H1 (cell line): ENCODE data around the gene EFCAB8.

Source experiments
- CBX5 ChIP-seq: fragments of 300-800, 300-1000 bp; sonication (generic); IDR thresholded peaks from 2 replicates; pipeline ENCODE4 v1.7.1; 2016; ENCODE audit warnings: antibody characterized with exemption, low read length, low read depth
- EGR1 ChIP-seq: IDR thresholded peaks from 2 replicates; pipeline ENCODE4 v1.6.1; 2011; ENCODE audit warnings: low read depth, low read length, borderline replicate concordance
- EP300 ChIP-seq, 2 experiments: IDR thresholded peaks; 1 replicate in 1 of 2; 2 replicates in 1 of 2; pipeline ENCODE4 v1.6.1; 2011 to 2012; ENCODE audit warnings: low read depth in 2 of 2, low read length in 2 of 2, mild to moderate bottlenecking in 2 of 2, borderline replicate concordance in 1 of 2, inconsistent platforms in 1 of 2, moderate library complexity in 1 of 2
- EZH2 ChIP-seq: fragments of 200-600 bp; sonication (generic); IDR thresholded peaks from 2 replicates; pipeline ENCODE4 v1.7.1; 2012; ENCODE audit warnings: low read depth, mild to moderate bottlenecking, moderate library complexity, low read length, inconsistent platforms; ENCODE audit not compliant: severe bottlenecking
- FOSL1 ChIP-seq: IDR thresholded peaks from 2 replicates; pipeline ENCODE4 v1.6.1; 2011; ENCODE audit warnings: mild to moderate bottlenecking, low read depth, low read length, moderate library complexity; ENCODE audit not compliant: insufficient read depth
- GABPA ChIP-seq: IDR thresholded peaks from 2 replicates; pipeline ENCODE4 v1.6.1; 2011; ENCODE audit warnings: mild to moderate bottlenecking, low read length, moderate library complexity, borderline replicate concordance; ENCODE audit not compliant: insufficient read depth
- HDAC6 ChIP-seq: IDR thresholded peaks from one replicate; pipeline ENCODE4 v1.7.1; 2012; ENCODE audit warnings: low read depth, mild to moderate bottlenecking, inconsistent platforms, low read length, moderate library complexity
- POLR2A ChIP-seq, 2 experiments: IDR thresholded peaks; 1 replicate in 1 of 2; 2 replicates in 1 of 2; pipeline ENCODE4 v1.6.1; 2011; ENCODE audit warnings: low read depth in 2 of 2, low read length in 2 of 2, mild to moderate bottlenecking in 2 of 2; ENCODE audit errors: control extremely low read depth in 1 of 2
- SUZ12 ChIP-seq: fragments of 200-600 bp; sonication (generic); IDR thresholded peaks from 2 replicates; pipeline ENCODE4 v1.6.1; 2012; ENCODE audit warnings: mild to moderate bottlenecking, inconsistent platforms, low read length, moderate library complexity, mixed read lengths
- TF ChIP-seq, protein P1 (sequence below), 3 experiments: IDR thresholded peaks; 1 replicate in 2 of 3; 2 replicates in 1 of 3; pipeline versions ENCODE4 v1.5.1 to v1.6.1; 2011; ENCODE audit warnings: low read length in 3 of 3, mild to moderate bottlenecking in 3 of 3, inconsistent platforms in 2 of 3, low read depth in 1 of 3, moderate library complexity in 1 of 3; ENCODE audit not compliant: insufficient read depth in 1 of 3; ENCODE audit errors: control extremely low read depth in 1 of 3
- TF ChIP-seq, protein P2 (sequence below): IDR thresholded peaks from 2 replicates; pipeline ENCODE4 v1.6.1; 2012; ENCODE audit warnings: inconsistent platforms
- TF ChIP-seq, protein P3 (sequence below): IDR thresholded peaks from 2 replicates; pipeline ENCODE4 v1.6.1; 2011; ENCODE audit warnings: low read length, improper control_type of control experiment

GRCh38 chr20:32908334-32909292 lies 49.9 kb downstream of the EFCAB8 start:
- TF ChIP-seq EZH2 = no peak
- TF ChIP-seq, protein P1, sequence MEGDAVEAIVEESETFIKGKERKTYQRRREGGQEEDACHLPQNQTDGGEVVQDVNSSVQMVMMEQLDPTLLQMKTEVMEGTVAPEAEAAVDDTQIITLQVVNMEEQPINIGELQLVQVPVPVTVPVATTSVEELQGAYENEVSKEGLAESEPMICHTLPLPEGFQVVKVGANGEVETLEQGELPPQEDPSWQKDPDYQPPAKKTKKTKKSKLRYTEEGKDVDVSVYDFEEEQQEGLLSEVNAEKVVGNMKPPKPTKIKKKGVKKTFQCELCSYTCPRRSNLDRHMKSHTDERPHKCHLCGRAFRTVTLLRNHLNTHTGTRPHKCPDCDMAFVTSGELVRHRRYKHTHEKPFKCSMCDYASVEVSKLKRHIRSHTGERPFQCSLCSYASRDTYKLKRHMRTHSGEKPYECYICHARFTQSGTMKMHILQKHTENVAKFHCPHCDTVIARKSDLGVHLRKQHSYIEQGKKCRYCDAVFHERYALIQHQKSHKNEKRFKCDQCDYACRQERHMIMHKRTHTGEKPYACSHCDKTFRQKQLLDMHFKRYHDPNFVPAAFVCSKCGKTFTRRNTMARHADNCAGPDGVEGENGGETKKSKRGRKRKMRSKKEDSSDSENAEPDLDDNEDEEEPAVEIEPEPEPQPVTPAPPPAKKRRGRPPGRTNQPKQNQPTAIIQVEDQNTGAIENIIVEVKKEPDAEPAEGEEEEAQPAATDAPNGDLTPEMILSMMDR (IDR thresholded peaks at IDR 0.05; ENCODE audit: control extremely low read depth in 1 of 3, insufficient read depth in 1 of 3, low read depth in 1 of 3, low read length in 3 of 3) = no peak
- TF ChIP-seq FOSL1 = no peak
- no peak for TF ChIP-seq SUZ12
- TF ChIP-seq GABPA = no peak
- no peak for TF ChIP-seq HDAC6
- TF ChIP-seq CBX5 = no peak
- TF ChIP-seq, protein P2, sequence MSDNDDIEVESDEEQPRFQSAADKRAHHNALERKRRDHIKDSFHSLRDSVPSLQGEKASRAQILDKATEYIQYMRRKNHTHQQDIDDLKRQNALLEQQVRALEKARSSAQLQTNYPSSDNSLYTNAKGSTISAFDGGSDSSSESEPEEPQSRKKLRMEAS = no peak
- TF ChIP-seq EGR1 = no peak
- TF ChIP-seq POLR2A (IDR thresholded peaks at IDR 0.05; ENCODE audit: control extremely low read depth in 1 of 2, low read depth in 2 of 2, low read length in 2 of 2) = no peak
- TF ChIP-seq, protein P3, sequence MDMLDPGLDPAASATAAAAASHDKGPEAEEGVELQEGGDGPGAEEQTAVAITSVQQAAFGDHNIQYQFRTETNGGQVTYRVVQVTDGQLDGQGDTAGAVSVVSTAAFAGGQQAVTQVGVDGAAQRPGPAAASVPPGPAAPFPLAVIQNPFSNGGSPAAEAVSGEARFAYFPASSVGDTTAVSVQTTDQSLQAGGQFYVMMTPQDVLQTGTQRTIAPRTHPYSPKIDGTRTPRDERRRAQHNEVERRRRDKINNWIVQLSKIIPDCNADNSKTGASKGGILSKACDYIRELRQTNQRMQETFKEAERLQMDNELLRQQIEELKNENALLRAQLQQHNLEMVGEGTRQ = no peak
- TF ChIP-seq EP300 (IDR thresholded peaks at IDR 0.05; ENCODE audit: borderline replicate concordance in 1 of 2, low read depth in 2 of 2, low read length in 2 of 2) = no peak
